Measurements from ENCODE around the gene GSTP1.

DNA sequence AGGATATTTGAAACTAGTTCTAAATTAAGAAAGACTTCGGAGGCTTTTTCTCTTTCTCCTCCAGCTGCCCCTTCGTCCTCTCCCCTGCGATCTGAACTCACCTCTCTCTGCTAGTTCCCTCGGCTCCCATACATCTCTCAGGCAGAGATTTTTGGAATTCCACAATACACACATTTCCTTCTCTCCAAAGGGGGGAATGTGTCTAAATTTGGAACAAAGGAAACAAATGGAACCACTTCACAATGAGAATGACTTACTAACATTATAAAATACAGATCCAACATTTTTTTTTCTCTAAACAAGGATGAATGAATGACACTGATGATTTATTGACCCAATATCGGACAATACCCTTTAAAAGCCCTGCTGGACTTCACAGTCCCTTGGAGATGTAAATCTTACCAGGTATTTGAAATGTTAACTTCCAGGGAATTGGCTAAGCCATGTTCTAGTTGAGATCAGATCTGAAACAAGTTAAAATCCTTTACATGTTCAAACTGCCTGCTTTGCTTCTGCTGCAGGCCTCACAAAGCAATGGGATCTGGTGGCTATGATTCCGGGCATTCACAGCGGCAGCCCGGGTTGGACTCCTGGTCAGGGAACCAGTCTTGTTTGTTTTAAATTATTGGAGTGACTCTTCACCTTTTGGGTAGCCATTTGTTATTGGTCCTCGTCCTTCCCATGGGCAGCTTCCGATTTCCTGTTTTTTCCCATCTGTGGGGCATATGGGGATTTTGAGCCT lies 20.5 kb upstream of the GSTP1 start:
- TF ChIP-seq, protein P1, sequence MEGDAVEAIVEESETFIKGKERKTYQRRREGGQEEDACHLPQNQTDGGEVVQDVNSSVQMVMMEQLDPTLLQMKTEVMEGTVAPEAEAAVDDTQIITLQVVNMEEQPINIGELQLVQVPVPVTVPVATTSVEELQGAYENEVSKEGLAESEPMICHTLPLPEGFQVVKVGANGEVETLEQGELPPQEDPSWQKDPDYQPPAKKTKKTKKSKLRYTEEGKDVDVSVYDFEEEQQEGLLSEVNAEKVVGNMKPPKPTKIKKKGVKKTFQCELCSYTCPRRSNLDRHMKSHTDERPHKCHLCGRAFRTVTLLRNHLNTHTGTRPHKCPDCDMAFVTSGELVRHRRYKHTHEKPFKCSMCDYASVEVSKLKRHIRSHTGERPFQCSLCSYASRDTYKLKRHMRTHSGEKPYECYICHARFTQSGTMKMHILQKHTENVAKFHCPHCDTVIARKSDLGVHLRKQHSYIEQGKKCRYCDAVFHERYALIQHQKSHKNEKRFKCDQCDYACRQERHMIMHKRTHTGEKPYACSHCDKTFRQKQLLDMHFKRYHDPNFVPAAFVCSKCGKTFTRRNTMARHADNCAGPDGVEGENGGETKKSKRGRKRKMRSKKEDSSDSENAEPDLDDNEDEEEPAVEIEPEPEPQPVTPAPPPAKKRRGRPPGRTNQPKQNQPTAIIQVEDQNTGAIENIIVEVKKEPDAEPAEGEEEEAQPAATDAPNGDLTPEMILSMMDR (IDR thresholded peaks at IDR 0.05; ENCODE audit: low read depth, low read length): no peak
- no peak for TF ChIP-seq EZH2phosphoT487 (IDR thresholded peaks at IDR 0.05; ENCODE audit: low read depth)
